A549 treated with AZD9567 at 1 μM for 4 hours (cell line): Measurements from ENCODE around the gene ALDH3A1. TPM values are rescaled to one million over a fixed set of nuclear protein-coding genes. Genes with fewer than 3 reads are reported as not detected.

ENCODE experiments used
- total RNA-seq: library from RNA; stranded (reverse); fragments of 200-300 nt; extraction: Qiagen RNA extraction; gene quantifications from 5 replicates; pipeline ENCODE4 v1.2.3, GENCODE V29; 2022; ENCODE audit not compliant: insufficient read depth

ALDH3A1 gene
- 757 to 1,170 TPM (median 849 TPM) in 5 replicates for total RNA-seq

DNA sequence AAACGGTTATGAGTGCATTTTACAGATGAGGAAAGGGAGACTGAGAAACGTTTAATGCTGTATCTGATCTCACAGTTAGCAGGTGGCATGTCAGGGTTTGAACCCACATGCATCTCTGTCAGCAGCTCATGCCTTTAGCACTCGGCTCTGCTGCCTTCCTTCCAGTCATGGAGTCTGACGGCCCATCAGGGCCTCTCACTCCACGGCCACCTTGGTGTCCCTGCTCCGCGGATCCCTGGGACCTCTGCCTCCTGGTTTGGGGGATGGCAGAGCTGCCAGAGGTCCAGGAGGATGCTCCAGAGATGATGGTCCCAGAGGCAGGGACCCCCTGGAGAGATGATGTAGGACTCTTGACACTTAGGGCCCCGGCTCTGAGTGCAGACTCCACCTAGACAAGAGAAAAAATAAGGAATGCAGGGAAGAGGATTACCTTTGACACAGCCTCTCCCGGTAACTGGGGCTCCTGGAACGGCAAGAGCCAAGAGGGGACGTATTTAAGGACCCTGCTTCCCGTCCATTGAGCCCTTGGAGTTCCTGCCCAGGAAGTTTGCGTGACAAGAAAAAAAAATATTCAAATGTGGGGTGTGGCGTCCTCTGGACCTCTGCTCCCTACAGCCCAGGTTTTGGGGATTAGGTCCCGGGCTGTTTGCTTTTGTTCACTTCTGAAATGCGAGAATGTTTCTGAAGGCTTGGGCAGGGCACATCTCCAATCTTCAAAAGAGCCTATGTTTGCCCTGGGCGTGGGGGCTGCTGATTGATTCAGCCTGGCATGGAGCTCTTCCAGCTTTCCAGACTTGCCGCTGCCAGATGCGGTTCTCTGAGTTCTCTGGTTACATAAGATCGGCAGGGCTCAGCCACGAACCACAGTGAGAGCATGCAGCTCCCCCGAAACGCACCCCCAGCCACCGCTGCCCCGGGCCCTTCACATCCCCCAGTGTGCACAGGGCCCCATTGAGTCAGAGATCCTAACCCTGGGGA, at the start of gene ALDH3A1:
ALDH3A1 (minus strand) TSS at position 470 of the 978 bp plus-strand sequence. CDS start 3,169 bp downstream, outside the sequence.

DNA sequence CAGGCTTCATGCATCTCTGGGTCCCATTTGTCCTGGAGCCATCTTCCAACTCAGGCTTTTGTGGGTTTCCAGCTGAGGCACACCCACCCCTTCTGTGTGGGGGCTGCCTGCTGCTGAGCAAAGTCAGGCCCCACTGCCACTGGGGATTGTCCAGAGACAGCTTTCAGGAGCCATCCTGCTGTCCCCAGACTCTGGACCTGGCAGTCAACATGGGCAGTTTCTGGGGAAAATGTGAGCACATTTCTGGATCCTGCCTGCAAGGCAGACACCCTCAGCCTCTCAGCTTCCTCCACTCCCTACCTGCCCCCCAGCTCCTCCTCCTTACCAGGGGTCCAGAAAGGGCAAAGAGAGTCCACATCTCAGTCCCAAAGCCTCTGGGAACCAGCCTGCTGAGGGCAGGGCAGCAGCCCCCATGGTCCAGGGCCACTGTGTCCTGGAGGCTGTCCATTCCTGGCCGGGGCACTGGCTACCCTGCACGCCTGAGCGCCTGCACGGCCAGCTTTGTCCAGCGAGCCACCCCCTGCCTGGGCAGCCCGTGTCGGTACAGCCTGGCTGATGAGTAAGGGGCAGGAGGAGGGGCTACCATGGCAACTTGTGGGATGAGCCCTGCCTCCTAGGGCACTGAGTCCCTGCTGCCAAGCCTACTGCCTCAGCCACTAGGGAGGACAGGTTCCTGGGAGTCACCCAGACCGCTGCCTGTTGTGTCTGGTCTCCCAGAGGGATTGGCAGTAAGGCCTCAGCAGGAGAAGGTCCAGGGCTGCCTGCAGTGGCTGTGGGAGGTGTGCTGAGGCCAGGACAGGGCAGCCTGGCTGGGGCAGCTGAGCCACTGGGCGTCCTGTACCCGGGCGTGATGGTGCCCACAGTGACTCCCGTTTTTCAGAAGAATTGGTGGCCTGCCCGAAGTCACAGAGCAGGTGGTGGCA, 31.7 kb downstream of the ALDH3A1 start, which contains the start of gene SLC47A2:
SLC47A2 (minus strand) TSS at position 477 of the 923 bp plus-strand sequence; CDS start at position 448, 29 bp downstream.

Other genes starting within 250 kb of the ALDH3A1 start
- 21.6 to 28.1 TPM (median 22.8 TPM) in 5 replicates for gene SLC47A1, start 214.4 kb downstream of the ALDH3A1 start, total RNA-seq
- gene ALDH3A2, start 99.5 kb downstream of the ALDH3A1 start, total RNA-seq = 155 to 179 TPM (median 178 TPM) in 5 replicates
- gene SLC47A2, start 31.7 kb downstream of the ALDH3A1 start, total RNA-seq = 0.05 to 0.12 TPM (median 0.07 TPM) in 4 of 5 replicates, not detected in the other
- 12.2 to 18.3 TPM (median 14.6 TPM) in 5 replicates for gene ULK2, start 119.6 kb upstream of the ALDH3A1 start, total RNA-seq
- 20.0 to 30.0 TPM (median 23.1 TPM) in 5 replicates for gene AKAP10, start 229.5 kb upstream of the ALDH3A1 start, total RNA-seq